HG02870 (cell line): ENCODE results near the gene AQP5.

ENCODE experiments used
- ATAC-seq: cut with Tn5 transposase; IDR thresholded peaks from one replicate; pipeline ENCODE4 v1.9.1; 2021; ENCODE audit warnings: mild to moderate bottlenecking, moderate library complexity; ENCODE audit not compliant: unreplicated experiment

The AQP5 gene

GRCh38 chr12:49949866-49950265 is 11.8 kb upstream of the AQP5 start:
- no peak for ATAC-seq

- no peak for ATAC-seq
These were observed 11.1 kb upstream of the AQP5 start, which contains the start of gene AQP2 for GRCh38 chr12:49950273-49951251. TSS of gene AQP2 (plus strand) at chr12:49950737. CDS start at chr12:49950831, 94 bp downstream.

DNA sequence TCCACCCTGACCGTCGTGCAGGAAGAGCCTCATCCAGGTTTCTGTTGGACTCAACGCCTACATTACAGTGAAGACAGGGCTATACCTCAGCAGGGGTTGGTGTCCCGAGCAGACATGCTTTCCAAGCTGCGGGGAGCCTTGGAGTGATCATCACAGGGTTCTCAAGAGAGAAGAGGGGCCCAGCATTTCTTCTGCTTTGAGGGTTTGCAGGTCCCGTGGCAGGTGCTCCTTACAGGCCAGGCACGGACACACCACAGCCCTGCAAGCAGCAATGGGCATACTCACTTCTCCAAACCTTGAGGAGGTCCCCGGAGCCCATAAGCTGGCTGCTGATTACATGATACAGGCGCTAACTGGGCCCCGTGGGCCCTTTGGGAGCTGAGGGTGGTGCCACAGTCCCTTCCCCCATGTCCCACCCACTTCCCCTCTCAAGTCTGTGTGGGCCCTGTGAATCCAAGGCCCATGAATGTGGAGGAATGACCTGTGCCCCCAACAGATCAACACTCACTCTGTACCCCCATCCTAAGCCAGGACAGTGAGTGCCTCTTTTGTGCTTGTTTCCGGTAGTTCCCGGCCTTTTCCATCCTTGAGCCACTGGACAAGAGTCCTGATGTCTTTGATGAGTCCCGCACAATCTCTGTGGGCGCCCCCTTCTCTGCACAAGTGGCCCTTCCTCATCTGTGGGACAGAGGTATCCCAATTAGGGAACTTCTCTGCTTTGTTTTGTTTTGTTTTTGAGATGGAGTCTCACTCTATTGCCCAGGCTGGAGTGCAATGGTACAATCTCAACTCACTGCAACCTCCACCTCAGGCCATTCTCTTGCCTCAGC is 10.0 kb upstream of the AQP5 start:
- no peak for ATAC-seq

DNA sequence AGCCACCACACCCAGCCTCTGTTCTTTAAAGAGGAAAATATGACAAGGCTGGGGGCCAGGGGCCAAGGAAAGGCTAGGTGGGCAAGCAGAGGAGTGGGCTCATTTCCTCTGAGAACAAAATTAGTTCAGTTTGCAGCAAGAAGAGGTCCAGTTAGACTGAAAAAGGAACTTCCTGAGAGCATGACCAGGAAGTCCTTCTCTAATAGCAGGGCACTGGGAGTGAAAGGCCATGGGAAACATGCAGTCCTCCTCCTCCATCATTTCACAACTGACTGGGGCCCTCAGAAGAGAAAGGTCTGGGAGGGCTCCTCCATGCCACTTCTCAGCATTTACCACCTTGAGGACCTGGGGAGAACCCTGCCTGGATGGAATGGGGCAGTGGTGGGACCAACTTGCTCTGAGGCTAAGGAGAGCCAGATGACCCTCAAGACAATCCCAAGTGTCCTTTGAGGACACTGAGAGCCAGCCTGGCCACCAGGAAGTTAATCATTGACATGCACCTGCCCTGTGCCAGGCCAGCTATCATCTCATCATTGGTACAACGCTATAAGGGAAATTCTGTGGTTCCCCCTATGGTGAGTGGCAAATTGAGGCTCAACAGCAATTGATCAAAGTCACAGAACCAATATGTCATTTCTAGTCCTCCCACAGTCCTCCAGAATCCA is 9.1 kb upstream of the AQP5 start:
- no peak for ATAC-seq

DNA sequence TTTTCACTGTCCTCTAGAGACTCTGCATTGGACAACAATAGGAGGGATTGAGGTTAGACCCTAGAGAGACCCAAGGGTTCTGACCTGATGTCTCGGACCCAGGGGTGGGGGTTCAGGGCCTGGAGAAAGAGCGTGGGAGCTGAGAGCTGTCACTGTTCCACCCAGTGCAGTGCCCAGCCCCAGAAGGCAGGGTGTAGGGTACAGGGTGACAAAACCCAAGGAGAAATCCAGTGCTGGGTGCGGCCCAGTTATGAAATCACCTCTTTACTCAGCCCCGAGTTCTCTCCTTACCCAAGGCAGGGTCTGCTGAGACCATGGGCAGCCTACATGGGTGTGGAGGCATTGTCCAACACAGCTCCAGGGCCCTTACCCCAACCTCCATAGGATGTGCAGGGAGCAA is 8.5 kb upstream of the AQP5 start:
- no peak for ATAC-seq

- no peak for ATAC-seq
These were observed 7.5 kb upstream of the AQP5 start for GRCh38 chr12:49953961-49954846.

DNA sequence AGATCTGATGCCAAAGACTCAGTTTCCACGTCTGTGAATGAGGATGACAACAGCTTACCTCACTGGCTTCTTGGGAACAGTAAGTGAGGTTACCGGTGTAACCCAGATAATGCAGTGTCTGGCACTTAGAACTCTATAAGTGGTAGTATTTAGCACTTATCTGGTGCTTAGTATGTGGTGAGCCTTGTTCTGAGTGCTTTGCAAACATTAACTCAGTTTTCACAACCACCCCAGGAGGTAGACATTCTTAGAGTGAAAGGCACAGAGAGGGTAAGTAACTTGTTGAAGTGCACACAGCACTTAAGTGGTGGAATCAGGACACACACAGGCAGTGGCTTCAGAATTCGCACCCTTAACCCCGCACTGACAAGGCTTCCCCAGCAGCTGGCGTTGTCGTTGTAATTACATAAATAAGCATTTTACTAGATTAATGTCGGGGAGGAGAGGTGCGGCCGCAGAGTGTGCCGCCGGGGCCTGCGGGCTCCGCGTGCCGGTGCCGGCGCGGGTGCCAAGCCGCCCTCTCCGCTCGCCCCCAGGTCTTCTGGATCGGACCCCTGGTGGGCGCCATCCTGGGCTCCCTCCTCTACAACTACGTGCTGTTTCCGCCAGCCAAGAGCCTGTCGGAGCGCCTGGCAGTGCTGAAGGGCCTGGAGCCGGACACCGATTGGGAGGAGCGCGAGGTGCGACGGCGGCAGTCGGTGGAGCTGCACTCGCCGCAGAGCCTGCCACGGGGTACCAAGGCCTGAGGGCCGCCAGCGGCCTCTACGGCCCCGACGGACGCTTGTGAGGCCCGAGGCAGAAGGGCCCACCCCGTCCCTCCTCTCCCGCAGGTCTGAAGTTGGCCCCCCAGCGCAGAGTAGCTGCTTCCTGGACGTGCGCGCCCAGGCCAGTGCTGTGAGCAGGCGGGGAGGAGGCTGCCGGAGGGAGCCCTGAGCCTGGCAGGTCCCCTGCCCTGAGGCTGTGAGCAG is 6.5 kb upstream of the AQP5 start:
- no peak for ATAC-seq

DNA sequence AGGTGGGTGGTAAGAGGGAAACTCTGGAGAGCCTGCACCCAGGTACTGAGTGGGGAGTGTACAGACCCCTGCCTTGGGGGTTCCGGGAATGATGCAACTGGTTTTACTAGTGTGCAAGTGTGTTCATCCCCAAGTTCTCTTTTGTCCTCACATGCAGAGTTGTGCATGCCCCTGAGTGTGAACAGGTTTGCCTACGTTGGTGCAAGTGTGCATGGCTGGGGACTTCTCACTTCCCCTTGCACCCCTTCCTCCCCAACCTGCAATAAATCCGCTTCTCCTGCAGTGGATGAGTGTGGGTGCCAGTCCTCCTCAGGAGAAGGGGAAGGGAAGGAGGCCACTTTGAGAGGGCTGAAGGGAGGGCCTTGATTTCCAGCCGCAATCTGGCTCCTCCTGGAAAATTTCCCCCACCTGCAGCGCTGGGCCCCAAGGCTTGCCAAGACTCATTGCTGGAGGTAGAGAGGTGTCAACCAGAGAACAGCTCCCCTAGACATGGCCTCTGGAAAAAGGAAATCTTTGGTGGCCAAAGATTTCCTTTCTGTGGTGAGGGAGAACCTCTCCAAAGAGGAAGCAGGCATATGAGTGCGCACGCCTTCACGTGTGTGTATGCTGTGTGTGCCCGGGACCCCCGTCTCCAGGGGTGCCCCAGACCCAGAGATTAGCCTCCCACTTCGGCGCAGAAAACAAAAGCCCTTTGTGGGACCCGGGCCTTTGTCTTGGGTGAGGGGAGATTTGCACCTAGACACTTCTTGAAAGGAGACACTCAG is 5.6 kb upstream of the AQP5 start:
- no peak for ATAC-seq

GRCh38 chr12:49956663-49957569 is 4.8 kb upstream of the AQP5 start:
- no peak for ATAC-seq

- ATAC-seq, result no peak
These were observed 4.1 kb upstream of the AQP5 start for GRCh38 chr12:49957570-49957967.

DNA sequence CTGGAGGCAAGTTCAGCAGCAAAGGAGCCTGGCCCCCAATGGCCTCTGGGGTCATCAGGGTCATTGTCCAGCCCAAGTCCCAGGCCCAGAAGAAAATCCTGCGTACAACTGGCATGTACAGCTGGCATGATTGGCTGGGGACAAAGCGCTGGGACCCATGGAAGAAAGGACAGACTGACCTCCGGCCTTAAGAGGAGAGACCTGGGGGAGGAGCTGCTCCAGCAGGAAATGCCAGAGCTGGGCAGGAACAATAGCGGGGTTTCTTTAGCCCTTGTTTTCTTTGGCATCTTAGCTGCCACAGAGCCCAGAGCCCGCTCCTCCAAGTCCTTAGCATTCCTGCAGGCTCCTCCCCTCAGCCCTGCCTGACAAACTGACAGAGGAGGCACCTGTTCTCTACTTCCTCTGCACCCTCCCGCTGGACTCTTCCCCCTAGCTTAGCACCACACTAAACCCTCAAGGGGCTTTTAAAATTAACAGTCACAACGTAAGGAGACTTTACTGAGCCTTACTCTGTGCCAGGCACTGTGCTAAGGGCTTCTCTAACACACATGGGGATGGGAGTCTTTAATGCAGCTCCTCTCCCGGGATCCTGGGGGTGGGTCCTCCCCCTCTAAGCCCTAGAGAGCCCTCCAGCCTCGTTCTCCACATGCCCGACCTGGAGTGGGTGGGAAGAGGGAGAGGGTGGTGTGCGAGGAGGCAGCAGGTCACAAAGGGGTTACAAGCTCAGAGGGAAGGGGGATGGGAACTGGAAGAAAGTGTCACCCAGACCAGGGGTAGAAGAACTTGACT is 1.8 kb upstream of the AQP5 start:
- ATAC-seq, result no peak

DNA sequence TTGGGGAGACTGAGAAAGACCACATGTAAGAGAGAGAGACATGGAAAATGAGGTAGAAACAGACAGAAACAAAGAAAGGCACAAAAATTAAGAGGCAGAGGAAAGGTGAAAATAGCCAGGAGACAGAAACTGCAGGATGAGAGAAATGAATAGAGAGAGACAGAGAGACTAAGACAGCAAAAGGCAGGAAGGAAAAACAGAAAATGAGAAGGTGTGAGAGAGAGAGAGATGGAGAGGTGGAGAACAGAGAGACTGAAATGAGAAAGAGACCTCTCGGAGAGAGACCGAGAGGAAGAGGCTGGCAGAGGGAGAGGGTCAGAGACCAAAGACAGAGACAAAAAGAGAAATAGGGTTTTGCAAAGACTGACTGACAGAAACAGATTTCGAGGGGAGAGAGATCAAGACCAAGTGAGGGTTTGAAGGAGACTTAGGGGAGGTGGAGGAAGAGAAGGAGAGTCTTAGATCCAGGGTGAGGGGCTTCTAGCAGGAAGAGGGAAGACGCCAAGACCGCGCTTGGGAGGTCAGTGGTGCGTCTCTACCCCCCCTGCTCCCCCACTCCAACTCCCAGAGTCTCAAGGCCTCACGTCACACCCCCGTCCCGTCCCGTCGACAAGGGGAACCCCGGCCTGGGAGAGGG is 1.1 kb upstream of the AQP5 start:
- ATAC-seq, result no peak

- ATAC-seq, result no peak
These were observed 507 bp downstream of the AQP5 start for GRCh38 chr12:49961993-49962764.

DNA sequence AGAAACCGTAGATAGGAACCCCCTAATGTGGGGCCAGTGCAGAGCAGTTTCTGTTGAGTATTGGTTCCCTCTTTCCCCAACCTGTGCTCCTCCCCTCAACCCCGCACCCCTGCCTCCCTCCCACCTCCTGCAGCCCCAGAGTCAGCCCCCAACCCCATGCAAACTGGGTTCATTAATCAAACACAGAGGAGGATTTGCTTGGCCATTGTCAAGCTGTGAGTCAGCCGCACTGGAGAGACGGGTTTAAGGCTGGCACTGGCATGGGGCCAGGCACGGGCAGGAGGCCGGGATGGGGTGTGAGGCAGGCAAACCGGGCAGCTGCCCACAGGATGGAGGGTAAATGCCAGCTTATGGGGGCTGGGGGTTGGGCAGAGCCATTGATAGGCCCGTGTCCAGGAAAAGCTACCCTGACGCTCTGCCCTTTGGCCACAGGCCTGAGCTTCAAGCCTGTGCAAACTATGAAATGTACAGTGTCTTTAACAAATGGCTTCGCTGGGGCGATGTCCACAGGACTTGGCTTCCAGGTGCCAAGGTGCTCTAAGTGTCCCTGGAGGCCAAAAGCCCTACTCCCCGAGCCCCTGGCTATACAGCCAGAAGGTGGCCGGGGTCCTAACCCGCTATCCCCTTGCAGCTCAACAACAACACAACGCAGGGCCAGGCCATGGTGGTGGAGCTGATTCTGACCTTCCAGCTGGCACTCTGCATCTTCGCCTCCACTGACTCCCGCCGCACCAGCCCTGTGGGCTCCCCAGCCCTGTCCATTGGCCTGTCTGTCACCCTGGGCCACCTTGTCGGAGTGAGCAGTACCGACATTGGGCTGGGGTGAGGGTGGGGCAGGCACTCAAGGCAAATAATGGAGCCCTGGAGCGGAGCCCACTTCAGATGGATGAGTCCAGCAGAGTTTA is 1.4 kb downstream of the AQP5 start:
- ATAC-seq, result no peak
